Activated naive CD4-positive, alpha-beta T cell treated with anti-CD3 and anti-CD28 coated beads, Interleukin-2, amount 50 U/mL, for 72 hours (primary cell): ENCODE measurements around the gene BRD4. TPM values are rescaled to one million over a fixed set of nuclear protein-coding genes. Genes with fewer than 3 reads are reported as not detected.

Experiments
- ATAC-seq, 2 donors: fragments of 150-1000 bp; cut with Tn5 transposase; 2 replicates each; pipeline ENCODE4 v1.10.0; 2021; ENCODE audit warnings: mild to moderate bottlenecking in 2 of 2, moderate library complexity in 2 of 2
- DNase-seq, 2 donors: peaks; one replicate each; pipeline ENCODE4 v3.0.0; 2021 to 2022; ENCODE audit warnings: low spot score in 2 of 2
- H3K27ac Mint-ChIP-seq, 2 donors: one replicate each; pipeline ENCODE4 v1.8.0; 2022; ENCODE audit warnings: mild to moderate bottlenecking in 2 of 2, mixed read lengths in 2 of 2
- H3K36me3 Mint-ChIP-seq, 2 donors: one replicate each; pipeline ENCODE4 v1.8.0; 2022; ENCODE audit warnings: mixed read lengths in 2 of 2
- H3K9me3 Mint-ChIP-seq, 2 donors: one replicate each; pipeline ENCODE4 v1.8.0; 2022; ENCODE audit warnings: mixed read lengths in 2 of 2
- total RNA-seq, 2 donors: library from RNA; stranded (reverse); gene quantifications; one replicate each; pipeline ENCODE4 v1.2.3, GENCODE V29; 2022

BRD4 gene
- total RNA-seq, 2 donors from 2014 or later = 108 to 114 TPM

- H3K27ac Mint-ChIP-seq = peak overlapping the region in 1 of 2 donors; percentile 22
- no peaks in the 10 kb centered on the region for H3K9me3 Mint-ChIP-seq
- ATAC-seq (no peak), DNase-seq (no peak)
- H3K36me3 Mint-ChIP-seq = peaks cover 7 to 9% of the 10 kb centered on the region in 2 donors
Measured at GRCh38 chr19:15268928-15269253, 63.4 kb downstream of the BRD4 start.

GRCh38 chr19:15268192-15268927, 64.0 kb downstream of the BRD4 start:
- H3K36me3 Mint-ChIP-seq = peaks cover 7 to 12% of the 10 kb centered on the region in 2 donors
- H3K27ac Mint-ChIP-seq = peak overlapping the region; percentile 47 to 92
- no peaks in the 10 kb centered on the region for H3K9me3 Mint-ChIP-seq
- no peak for ATAC-seq
- DNase-seq = no peak

- Mint-ChIP-seq H3K36me3 (peaks cover 5 to 14% of the 10 kb centered on the region in 2 donors), H3K9me3 (no peaks in the 10 kb centered on the region), H3K27ac (peak overlapping the region in 1 of 2 donors; percentile 50)
- ATAC-seq (no peak), DNase-seq (no peak)
Measured at GRCh38 chr19:15266683-15267082, 65.7 kb downstream of the BRD4 start.

- ATAC-seq (no peak), DNase-seq (no peak)
- H3K36me3 Mint-ChIP-seq = peaks cover under 1 to 11% of the 10 kb centered on the region in 2 donors
- no peaks in the 10 kb centered on the region for H3K9me3 Mint-ChIP-seq
- no peak overlapping the region for H3K27ac Mint-ChIP-seq
Measured at GRCh38 chr19:15265850-15266248, 66.5 kb downstream of the BRD4 start.

GRCh38 chr19:15265214-15265849, 67.0 kb downstream of the BRD4 start:
- ATAC-seq (no peak), DNase-seq (no peak)
- Mint-ChIP-seq H3K9me3 (no peaks in the 10 kb centered on the region), H3K27ac (no peak overlapping the region), H3K36me3 (peaks cover 6 to 15% of the 10 kb centered on the region in 2 donors)

- ATAC-seq = no peak
- no peak for DNase-seq
- H3K9me3 Mint-ChIP-seq = no peaks in the 10 kb centered on the region
- H3K36me3 Mint-ChIP-seq = peaks cover 6 to 15% of the 10 kb centered on the region in 2 donors
- no peak overlapping the region for H3K27ac Mint-ChIP-seq
Measured at GRCh38 chr19:15264933-15265206, 67.5 kb downstream of the BRD4 start.

GRCh38 chr19:15264061-15264932, 68.0 kb downstream of the BRD4 start:
- Mint-ChIP-seq H3K36me3 (peaks cover 8 to 15% of the 10 kb centered on the region in 2 donors), H3K9me3 (no peaks in the 10 kb centered on the region), H3K27ac (peak overlapping the region in 1 of 2 donors; percentile 36)
- peak in 1 of 2 donors; percentile 84 for DNase-seq
- ATAC-seq = peak; percentile 52 to 63

- no peak overlapping the region for H3K27ac Mint-ChIP-seq
- DNase-seq = no peak
- no peak for ATAC-seq
- peaks cover 16 to 18% of the 10 kb centered on the region in 2 donors for H3K36me3 Mint-ChIP-seq
- H3K9me3 Mint-ChIP-seq = no peaks in the 10 kb centered on the region
Measured at GRCh38 chr19:15263361-15263985, 68.9 kb downstream of the BRD4 start.

- ATAC-seq (no peak), DNase-seq (no peak)
- H3K9me3 Mint-ChIP-seq = no peaks in the 10 kb centered on the region
- H3K36me3 Mint-ChIP-seq = peaks cover 17 to 18% of the 10 kb centered on the region in 2 donors
- peak overlapping the region in 1 of 2 donors; percentile 36 for H3K27ac Mint-ChIP-seq
Measured at GRCh38 chr19:15262011-15262410, 70.3 kb downstream of the BRD4 start.

GRCh38 chr19:15260939-15261338, 71.4 kb downstream of the BRD4 start:
- peaks cover 21 to 26% of the 10 kb centered on the region in 2 donors for H3K36me3 Mint-ChIP-seq
- DNase-seq = no peak
- ATAC-seq = no peak
- H3K27ac Mint-ChIP-seq = peak overlapping the region; percentile 65 to 90
- no peaks in the 10 kb centered on the region for H3K9me3 Mint-ChIP-seq

- no peak for ATAC-seq
Measured at GRCh38 chr19:15259907-15260306, 72.4 kb downstream of the BRD4 start.

GRCh38 chr19:15257782-15258181, 74.6 kb downstream of the BRD4 start:
- no peak for ATAC-seq
- Mint-ChIP-seq H3K36me3 (peaks cover 23 to 26% of the 10 kb centered on the region in 2 donors), H3K27ac (peak overlapping the region; percentile 44 to 46), H3K9me3 (no peaks in the 10 kb centered on the region)
- no peak for DNase-seq

More at GRCh38 chr19:15259907-15260306, 72.4 kb downstream of the BRD4 start:
- Mint-ChIP-seq H3K9me3 (no peaks in the 10 kb centered on the region), H3K36me3 (peaks cover 23 to 27% of the 10 kb centered on the region in 2 donors), H3K27ac (peak overlapping the region in 1 of 2 donors; percentile 46)
- no peak for DNase-seq

GRCh38 chr19:15256708-15257331, 75.5 kb downstream of the BRD4 start:
- ATAC-seq (no peak), DNase-seq (no peak)
- no peaks in the 10 kb centered on the region for H3K9me3 Mint-ChIP-seq
- H3K27ac Mint-ChIP-seq = peak overlapping the region in 1 of 2 donors; percentile 9
- peaks cover 23 to 26% of the 10 kb centered on the region in 2 donors for H3K36me3 Mint-ChIP-seq

GRCh38 chr19:15255359-15255990, 76.9 kb downstream of the BRD4 start:
- no peak overlapping the region for H3K27ac Mint-ChIP-seq
- no peaks in the 10 kb centered on the region for H3K9me3 Mint-ChIP-seq
- no peak for DNase-seq
- H3K36me3 Mint-ChIP-seq = peaks cover 18 to 19% of the 10 kb centered on the region in 2 donors
- no peak for ATAC-seq

GRCh38 chr19:15254547-15254946, 77.8 kb downstream of the BRD4 start:
- H3K9me3 Mint-ChIP-seq = no peaks in the 10 kb centered on the region
- peaks cover 17 to 18% of the 10 kb centered on the region in 2 donors for H3K36me3 Mint-ChIP-seq

GRCh38 chr19:15253513-15253912, 78.8 kb downstream of the BRD4 start:
- ATAC-seq (no peak), DNase-seq (no peak)
- no peaks in the 10 kb centered on the region for H3K9me3 Mint-ChIP-seq
- peak overlapping the region in 1 of 2 donors; percentile 68 for H3K27ac Mint-ChIP-seq
- peaks cover 12 to 16% of the 10 kb centered on the region in 2 donors for H3K36me3 Mint-ChIP-seq

More at GRCh38 chr19:15254547-15254946, 77.8 kb downstream of the BRD4 start:
- ATAC-seq = no peak
- no peak for DNase-seq
- peak overlapping the region in 1 of 2 donors; percentile 56 for H3K27ac Mint-ChIP-seq
